Measurements from ENCODE around the gene SUMO2.
"Not testable (repeated sequence)": the region's sequence is repeated elsewhere in the genome, so short reads cannot be mapped to it uniquely, and the experiment has no call there.

The SUMO2 gene

DNA sequence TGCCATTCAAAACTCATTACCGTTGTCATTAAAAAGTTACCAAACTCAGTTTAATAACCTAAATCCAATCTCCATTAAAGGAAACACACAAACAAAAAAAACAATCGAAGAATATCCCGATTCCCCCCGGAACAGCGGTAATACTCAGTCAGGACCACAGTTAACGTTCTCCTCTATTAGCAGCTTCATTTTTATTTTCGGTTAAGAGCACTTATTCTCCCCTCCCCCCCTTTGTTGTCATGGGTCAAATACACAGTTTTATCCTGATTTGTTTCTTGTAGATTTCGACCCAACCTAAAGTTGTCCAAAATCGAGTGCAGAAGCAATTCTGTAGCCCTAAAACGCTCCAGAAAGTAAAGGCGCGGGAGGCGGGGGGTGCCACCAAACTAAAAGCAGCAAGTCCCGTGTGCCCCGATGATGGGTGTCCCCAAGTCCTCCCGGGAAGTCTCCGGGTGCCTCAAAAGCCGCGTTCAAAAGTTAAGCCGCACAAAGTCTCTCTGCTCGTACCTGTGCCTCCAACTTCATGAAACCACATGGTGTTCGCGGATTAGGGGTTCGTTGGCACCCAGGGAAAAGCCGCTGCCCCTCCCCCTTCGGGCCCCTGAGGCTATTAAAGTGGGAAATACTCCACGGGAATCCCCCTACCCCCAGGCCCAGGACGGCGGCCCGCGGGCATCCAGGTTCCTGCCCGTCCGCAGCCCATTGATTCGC, 996 bp downstream of the SUMO2 start:
- DNase-seq (ENCODE audit: low spot score), result peak; percentile 33

DNA sequence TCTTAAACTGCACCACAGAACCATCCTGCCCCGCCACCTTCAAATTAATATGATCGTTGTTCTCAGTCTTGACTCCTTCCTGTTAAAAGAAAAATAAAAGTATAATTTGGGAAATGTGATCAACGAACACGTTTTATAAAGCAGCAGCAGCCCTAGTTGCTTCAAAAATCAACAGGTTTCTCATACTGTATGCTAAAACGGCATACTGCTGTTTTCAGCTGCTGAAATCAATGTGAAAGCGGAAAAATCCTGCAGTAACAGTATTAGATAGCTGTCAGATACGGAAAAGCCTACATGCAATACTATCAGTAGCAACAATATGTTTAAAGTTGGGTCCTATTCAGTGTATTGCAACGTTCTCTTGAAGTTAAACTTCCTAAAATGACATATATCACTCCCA, 1.6 kb downstream of the SUMO2 start:
- DNase-seq (ENCODE audit: low spot score), result no peak

DNA sequence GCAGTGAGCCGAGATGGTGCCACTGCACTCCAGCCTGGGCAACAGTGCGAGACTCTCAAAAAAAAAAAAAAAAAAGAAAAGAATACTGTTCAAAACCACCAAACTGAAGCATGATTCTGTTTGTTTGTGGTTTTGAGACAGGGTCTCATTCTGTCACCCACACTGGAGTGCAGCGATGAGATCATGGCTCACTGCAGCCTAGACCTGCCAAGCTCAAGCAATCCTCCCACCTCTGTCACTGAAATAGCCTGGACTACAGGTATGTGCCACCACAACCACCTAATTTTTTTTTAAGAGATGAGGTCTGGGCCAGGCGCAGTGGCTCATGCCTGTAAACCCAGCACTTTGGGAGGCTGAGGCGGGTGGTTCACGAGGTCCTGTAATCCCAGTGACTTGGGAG, 4.3 kb downstream of the SUMO2 start:
- DNase-seq (ENCODE audit: low spot score), result no peak

DNA sequence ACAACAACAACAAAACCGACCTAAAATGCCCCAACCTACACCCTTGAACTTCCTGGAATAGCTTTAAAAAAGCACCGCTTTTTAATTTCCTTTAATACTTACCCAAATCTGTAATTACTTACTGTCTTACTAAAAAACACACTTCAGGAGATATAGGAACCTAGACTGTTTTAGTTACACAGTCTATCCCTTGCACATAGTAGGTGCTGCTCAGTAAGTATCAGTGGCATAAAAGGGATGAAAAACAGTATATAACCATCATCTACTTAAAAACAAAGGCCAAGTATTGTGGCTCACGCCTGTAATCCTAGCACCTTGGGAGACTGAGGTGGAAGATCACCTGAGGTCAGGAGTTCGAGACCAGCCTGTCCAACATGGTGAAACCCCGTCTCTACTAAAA, 6.1 kb downstream of the SUMO2 start:
- DNase-seq (ENCODE audit: low spot score), result no peak

DNA sequence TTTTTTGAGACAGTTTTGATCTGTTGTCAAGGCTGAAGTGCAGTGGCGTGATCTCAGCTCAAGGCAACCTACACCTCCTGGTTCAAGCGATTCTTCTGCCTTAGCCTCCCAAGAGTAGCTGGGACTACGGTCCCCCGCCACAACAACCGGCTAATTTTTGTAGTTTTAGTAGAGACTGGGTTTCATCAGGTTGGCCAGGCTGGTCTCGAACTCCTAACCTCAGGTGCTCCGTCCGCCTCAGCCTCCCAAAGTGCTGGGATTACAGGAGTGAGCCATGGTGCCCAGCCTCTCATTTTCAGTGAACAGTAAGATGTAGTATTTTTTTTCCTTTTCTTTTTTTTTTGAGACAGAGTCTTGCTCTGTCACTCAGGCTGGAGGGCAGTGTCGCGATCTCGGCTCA, 7.8 kb downstream of the SUMO2 start:
- no peak for DNase-seq (ENCODE audit: low spot score)

DNA sequence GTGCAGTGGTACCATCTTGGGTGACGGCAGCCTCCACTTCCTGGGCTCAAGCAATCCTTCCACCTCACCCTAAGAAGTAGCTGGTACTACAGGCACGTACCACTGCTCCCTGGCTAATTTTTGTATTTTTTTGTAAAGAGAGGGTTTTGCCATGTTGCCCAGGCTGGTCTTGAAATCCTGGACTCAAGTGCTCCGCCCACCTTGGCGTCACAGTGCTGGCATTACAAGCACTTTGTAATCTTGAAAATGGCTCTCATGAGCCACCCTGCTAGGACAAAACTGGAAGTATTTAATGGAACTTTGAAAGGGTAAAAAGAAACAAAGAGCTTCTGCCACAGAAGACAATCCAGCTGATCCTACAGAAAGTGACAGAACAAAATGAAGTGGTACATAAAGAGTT, 9.2 kb downstream of the SUMO2 start:
- no peak for DNase-seq (ENCODE audit: low spot score)

DNA sequence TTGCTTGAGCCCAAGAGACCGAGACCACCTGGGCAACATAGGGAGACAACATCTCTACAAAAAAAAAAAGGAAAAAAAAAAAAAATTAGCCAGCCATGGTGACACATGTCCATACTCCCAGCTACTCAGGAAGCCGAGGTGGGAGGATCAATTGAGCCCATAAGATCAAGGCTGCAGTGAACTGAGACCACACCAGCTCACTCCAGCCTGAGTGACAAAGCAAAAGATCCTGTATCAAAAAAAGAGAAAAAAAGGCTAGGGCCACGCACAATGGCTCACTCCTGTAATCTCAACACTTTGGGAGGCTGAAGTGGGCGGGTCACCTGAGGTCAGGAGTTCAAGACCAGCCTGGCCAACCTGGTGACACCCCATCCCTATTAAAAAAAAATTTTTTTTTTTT, 13.8 kb downstream of the SUMO2 start:
- no peak for DNase-seq (ENCODE audit: low spot score)

DNA sequence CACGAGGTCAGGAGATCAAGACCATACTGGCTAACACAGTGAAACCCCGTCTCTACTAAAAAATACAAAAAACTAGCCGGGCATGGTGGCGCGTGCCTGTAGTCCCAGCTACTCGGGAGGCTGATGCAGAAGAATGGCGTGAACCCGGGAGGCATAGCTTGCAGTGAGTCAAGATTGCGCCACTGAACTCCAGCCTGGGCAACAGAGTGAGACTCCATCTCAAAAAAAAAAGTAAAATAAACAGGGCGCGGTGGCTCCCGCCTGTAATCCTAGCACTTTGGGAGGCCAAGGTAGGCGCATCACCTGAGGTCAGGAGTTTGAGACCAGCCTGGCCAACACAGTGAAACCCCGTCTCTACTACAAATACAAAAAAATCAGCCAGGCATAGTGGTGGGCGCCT, 18.2 kb downstream of the SUMO2 start:
- not testable (repeated sequence) for DNase-seq (ENCODE audit: low spot score)

DNA sequence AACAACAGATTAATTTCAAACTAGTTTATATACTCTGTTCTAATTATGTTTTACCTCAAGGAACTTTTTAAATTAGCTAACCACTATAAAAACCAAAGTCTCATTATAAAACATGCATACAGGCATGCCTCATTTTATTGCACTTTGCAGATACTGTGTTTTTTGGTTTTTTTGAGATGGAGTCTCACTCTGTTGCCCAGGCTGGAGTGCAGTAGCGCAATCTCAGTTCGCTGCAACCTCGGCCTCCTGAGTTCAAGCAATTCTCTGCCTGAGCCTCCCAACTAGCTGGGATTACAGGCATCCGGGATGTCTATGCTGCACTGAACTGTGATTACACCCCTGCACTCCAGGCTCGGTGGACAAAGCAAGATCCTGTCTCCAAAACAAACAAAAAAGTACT, 19.7 kb downstream of the SUMO2 start:
- no peak for DNase-seq (ENCODE audit: low spot score)

DNA sequence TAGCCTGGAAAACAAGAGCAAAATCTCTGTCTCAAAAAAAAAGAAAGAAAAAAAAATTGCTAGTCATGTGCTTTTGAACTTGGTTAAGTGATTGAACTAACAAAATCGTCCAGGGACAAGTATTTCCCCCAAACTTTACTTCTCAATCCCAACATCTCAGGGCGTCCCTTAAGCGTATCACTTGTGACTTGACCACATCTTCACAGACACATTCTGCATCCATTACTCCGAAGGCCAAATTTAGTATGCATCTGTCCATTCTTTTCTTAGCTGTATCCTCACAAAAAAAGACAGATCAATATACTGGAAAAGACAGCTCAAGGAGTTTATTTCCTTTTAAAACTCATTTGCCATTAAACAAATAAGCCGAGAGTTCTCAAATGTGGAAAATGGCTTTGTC, 22.5 kb downstream of the SUMO2 start:
- DNase-seq (ENCODE audit: low spot score), result no peak

DNA sequence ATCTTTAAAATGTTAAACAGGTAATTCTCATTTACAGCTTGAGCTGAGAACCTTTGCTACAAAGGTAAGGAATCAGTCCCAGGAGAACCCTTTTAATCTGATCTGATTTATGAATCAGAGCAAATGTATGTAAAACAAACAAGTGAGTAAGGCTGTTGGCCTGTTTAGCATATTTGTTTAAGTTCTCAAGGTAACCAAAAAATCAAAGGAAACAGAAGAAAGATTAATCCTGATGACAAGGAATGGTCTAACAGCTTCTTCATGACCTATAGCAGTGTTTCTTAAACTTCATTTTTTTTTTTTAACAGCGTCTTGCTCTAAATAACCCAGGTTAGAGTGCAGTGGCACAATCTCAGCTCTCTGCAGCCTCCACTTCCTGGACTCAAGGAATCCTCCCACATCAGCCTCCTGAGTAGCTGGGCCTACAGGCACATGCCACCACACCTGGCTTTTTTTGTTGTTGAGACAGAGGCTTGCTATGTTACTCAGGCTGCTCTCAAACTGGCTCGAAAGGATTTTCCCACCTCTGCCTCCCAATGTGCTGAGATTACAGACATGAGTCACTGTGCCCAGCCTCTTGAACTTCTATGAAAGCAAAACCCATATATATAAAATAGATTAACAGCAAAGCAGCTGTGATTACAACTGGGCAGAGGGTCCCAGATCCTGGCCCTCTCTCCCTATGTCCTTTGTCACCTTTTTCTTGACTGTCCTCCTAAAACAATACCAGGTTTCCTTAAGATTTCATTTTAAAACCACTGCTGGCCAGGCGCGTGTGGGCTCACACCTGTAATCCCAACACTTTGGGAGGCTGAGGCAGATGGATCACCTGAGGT, 23.3 kb downstream of the SUMO2 start:
- no peak for DNase-seq (ENCODE audit: low spot score)

DNA sequence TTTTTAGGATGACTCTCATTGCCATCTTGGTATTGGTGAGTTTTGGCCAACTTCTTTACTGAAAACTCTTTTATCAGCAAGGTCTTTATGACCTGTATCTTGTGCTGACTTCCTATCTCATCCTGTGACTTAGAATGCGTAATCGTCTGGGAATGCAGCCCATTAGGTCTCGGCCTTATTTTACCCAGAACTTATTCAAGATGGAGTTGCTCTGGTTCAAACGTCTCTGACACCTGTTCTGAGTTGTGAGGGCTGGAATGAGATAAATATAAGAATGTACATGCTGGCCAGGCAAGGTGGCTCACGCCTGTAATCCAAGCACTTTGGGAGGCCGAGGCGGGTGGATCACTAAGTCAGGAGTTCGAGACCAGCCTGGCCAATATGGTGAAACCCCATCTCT, 24.3 kb downstream of the SUMO2 start:
- DNase-seq (ENCODE audit: low spot score), result not testable (repeated sequence)

DNA sequence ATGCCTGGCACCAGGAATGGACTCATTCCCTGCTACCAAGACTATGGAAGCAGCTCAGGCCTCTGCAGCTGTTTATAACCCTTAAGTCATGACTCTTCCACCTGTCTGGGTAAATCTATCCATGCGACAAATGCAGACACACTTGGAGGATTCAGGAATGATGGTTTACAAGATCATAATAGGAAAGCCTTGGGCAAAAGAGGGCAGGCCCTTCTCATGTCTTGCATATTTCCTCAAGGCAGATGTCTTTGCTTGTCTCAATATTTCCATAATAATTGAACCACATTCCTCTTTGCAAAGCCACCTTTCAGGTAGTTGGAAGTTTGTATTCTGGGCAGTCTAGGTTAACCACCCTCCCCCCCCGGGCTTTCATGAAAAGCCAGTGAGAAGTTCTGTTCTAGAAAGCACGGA, 27.6 kb downstream of the SUMO2 start:
- no peak for DNase-seq (ENCODE audit: low spot score)

DNA sequence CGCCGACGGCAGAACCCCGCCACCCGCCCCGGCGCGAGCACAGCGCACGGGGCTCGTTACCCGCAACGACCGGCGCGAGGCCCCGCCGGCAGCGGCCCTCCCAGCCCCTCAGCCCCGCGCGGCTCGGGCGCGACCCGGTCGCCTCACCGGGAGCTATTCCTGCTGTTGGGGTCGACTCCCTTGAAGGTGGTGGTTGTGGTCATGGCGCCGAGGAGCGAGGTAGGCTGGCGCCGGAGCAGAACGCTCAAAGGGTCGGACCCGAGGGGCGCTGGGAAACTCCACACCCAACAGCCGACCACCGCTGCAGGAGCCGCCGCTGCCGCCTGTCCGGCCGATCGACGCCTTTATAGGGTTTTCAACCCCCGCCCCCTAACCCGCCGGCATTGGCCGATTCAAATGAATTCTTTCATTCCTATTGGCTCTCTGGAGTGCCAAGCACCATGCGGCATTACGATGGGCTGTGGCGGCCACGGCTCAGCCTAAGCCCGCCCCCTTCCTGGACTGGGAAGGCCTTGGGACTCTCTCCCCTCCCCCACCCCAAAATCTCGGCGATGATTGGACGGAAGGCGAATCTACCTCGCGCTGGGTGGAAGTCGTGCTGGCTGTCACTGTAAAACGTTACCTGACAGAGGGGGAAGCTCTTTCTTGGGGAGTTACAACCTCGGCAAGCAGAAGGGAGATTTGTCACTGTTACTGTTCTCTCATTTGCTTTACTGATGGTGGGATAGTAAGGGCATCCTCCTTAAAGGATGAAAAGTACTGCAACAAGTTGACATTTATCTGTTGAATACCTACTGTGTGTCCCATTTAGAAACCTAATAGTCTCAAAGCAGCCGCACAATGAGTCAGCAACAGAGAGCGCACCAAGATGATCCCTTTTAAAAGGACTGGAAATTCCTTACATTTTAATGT, 28.3 kb downstream of the SUMO2 start, which contains the start of gene JPT1:
TSS of gene JPT1 (minus strand) at position 318 of the 912 bp plus-strand sequence. CDS start at position 203, 115 bp downstream.
- peak; percentile 98 for DNase-seq (ENCODE audit: low spot score)

DNA sequence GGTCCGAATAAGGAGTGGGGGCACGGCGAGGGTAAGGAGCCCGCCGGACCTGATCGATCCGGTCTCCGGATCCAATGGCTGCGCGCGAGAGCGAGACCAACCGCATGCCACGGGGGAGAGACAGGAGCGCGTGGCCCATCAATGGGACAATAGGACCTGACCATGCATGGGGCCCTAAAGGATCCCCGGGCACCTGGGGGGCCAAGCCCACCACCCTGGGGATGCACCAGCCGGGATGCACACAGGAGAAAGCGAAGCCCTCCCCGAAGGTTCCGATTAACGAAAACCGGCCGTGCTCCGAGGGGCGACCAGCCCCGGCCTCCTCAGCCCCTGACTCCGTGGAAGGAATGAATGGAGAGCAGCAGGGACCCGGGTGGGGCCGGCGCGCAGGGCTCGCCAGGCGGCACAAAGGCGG, 29.0 kb downstream of the SUMO2 start:
- no peak for DNase-seq (ENCODE audit: low spot score)

DNA sequence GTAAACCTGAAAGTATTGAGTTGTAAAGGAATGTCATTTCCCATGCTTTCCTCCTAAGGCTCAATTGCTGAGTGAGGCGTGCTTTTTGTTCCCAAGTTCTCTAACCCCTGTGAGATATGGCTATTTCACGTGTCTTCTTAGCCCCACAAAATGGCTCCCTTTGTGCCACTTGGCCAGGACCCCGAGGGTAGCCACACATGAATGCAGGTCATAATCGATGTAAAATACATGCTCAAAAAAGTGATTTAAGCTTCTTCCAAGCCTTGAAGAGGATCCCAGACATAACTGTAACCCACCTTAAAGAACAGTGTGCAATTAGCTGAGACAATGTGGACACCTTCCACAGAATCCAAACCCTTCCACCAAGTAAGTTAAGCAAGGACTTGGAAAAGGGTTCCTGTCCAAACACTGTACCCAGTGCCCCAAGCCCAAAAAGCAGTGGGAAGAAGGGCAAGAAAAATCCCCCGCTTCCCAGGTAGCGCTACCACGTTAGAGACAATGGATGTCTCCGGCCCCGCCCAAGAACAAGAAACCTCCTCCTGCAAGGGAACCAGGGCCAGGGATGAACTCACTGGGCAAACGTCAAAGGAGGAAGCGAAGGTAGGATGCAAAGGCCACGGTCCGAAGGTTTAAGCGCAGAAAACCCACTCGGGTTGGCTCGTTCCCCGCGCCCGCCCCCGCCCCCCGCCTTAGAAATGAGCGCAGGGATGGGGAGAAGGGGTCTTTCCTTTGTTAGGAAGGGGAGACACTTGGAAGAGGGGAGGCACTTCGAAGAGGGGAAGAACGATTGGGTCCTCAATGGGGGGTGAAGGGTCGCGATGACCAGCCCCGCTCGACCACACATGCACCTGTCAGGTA, 29.6 kb downstream of the SUMO2 start:
- DNase-seq (ENCODE audit: low spot score), result no peak

DNA sequence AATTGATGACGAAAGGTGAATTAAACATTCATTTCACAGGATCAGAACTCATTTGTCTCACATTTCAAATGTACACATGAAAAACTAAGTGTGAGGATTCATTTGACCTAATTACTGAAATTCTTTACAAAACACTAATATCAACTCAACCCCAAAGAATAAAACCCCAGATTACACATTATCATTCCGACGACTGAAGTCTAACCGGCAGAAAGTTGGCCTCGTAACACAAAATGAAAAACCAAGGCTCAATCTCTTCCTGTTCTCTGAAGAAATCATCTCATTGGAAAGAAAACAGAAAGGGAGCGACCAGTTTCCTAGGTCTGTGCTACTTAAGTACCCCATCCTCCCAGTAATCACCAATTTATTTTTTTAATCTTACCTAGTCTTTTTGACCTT, 30.2 kb downstream of the SUMO2 start:
- DNase-seq (ENCODE audit: low spot score), result no peak

DNA sequence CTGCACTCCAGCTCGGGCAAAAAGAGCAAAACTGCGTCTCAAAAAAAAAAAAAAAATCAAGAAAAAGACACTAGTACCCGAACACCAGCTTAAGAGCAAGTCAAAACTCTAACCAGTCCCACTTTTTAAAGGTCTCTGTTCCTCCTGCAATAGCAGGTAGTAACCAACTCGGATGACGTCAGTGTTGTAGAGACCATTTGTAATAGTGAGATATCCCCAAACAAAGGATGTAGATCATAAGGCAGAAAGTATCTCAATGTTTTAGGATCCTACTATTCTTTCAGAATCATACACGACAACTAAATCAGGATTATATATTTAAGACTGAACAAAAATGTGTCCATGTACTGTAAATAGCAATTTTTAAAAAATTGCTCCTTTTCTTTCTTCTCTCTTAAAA, 30.8 kb downstream of the SUMO2 start:
- no peak for DNase-seq (ENCODE audit: low spot score)

DNA sequence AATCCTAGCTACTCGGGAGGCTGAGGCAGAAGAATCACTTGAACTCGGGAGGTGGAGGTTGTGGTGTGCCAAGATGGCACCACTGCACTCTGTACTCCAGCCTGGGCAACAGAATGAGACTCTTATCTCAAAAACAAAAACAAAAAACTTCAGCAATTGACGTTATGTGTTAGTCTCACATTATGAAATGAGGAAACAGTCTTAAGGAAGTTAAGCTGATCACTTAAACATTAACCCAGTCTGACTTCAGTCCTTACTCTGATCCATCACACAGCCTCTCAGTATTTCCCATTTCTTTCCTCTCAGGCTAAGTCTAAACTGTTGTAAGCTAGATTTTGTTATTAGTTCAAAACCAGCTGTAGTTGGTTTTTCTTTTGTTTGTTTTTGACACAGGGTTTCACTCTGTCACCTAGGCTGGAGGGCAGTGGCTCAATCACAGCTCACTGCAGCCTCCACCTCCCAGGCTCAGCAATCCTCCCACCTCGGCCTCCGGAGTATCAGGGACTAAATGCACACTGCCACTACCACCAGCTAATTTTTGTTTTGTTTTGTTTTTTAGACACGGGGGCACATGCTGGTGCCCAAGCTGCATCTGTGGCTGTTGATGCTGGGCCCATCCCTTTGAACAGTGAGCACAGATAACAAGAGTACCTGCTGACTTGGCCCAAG, 34.7 kb downstream of the SUMO2 start:
- DNase-seq (ENCODE audit: low spot score), result no peak

DNA sequence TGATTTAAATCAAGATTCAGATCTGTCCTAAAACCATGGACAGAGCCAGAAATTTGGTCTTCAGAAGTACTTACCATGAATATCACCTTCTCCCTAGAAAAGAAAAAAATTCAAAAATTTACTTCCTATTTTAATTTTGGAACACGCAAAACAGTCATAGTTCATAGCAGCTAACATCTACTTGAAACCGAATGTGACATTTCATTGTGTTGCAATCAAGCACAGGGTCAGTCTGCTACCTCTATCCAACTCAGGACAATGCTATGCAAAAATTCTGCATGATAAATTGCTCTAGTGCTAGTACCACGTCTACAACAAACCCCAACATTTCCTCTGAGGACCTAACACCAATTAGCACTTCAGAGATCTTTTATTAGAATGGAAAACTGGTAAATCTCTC, 36.2 kb downstream of the SUMO2 start:
- DNase-seq (ENCODE audit: low spot score), result no peak
